MCF 10A (cell line): ENCODE data around the gene PCNX3. TPM values are rescaled to one million over a fixed set of nuclear protein-coding genes. Genes with fewer than 3 reads are reported as not detected.
A peak's percentile ranks its signal among the peaks of the same experiment; 100 is the strongest.
"Not testable (repeated sequence)": the region's sequence is repeated elsewhere in the genome, so short reads cannot be mapped to it uniquely, and the experiment has no call there.

Source experiments
- BruUV-seq: library from RNA; stranded (reverse); fragments of 400-500 nt; replicated peaks from 2 replicates; lab custom pipeline; 2021; lab: Mats Ljungman, UMichigan
- CTCF ChIA-PET: fragments of 300-600 bp; sonication (Branson Sonifier 250); formaldehyde crosslinking; extraction: SDS; loops from one replicate; lab custom pipeline; 2021; ENCODE audit warnings: antibody characterized with exemption, inconsistent platforms; lab: Yijun Ruan, JAX
- POLR2A ChIA-PET: fragments of 300-600, 350-650 bp; sonication (Branson Sonifier 250); formaldehyde crosslinking; extraction: SDS; loops from one replicate; lab custom pipeline; 2020; ENCODE audit warnings: antibody characterized with exemption, inconsistent platforms; lab: Yijun Ruan, JAX
- DNase-seq: peaks from one replicate; pipeline ENCODE4 v3.0.0-alpha.2; 2018; ENCODE audit not compliant: unreplicated experiment
- H3K27ac Mint-ChIP-seq: one replicate; pipeline ENCODE4 v1.8.0; 2022; ENCODE audit warnings: mild to moderate bottlenecking, low read depth, mixed read lengths; ENCODE audit not compliant: unreplicated experiment
- H3K27me3 Mint-ChIP-seq: one replicate; pipeline ENCODE4 v1.8.0; 2022; ENCODE audit warnings: mixed read lengths; ENCODE audit not compliant: insufficient read depth, unreplicated experiment
- H3K36me3 Mint-ChIP-seq: one replicate; pipeline ENCODE4 v1.8.0; 2022; ENCODE audit warnings: mild to moderate bottlenecking, moderate library complexity, mixed read lengths; ENCODE audit not compliant: insufficient read depth, unreplicated experiment
- H3K4me1 Mint-ChIP-seq: one replicate; pipeline ENCODE4 v1.8.0; 2022; ENCODE audit warnings: mixed read lengths; ENCODE audit not compliant: insufficient read depth, unreplicated experiment
- H3K4me3 Mint-ChIP-seq: one replicate; pipeline ENCODE4 v1.8.0; 2022; ENCODE audit warnings: mild to moderate bottlenecking, moderate library complexity, mixed read lengths; ENCODE audit not compliant: unreplicated experiment
- H3K9me3 Mint-ChIP-seq: one replicate; pipeline ENCODE4 v1.8.0; 2022; ENCODE audit warnings: mixed read lengths; ENCODE audit not compliant: unreplicated experiment
- CTCF ChIP-seq: fragments of 200-600 bp; IDR thresholded peaks from one replicate; pipeline ENCODE4 v1.8.0; 2022; ENCODE audit warnings: antibody characterized with exemption, mild to moderate bottlenecking; ENCODE audit not compliant: unreplicated experiment
- intact Hi-C: fragments of 100-400 bp; cut with micrococcal nuclease; formaldehyde crosslinking; loops from 2 replicates; pipeline ENCODE4 v1.14.1; 2022
- total RNA-seq: library from RNA; stranded (reverse); gene quantifications from 2 replicates; pipeline ENCODE4 v1.2.3, GENCODE V29; 2022

PCNX3 gene
- total RNA-seq, 1 experiment from 2014 or later, result 40.9 TPM

GRCh38 chr11:65637794-65638419 is 22.3 kb downstream of the PCNX3 start, which contains the start of gene SIPA1:
Gene SIPA1, plus strand, starts transcription at chr11:65638101. Its CDS starts 2,821 bp downstream, at chr11:65640922.
- POLR2A ChIA-PET, result interaction anchor here (1.1 to 2.5 kb wide), 5 partner anchors 12 to 65 kb away, joined by 3 to 12 read pairs (median 7); partner anchors contain the start of gene RELA
- no peaks in the 10 kb centered on the region for H3K27me3 Mint-ChIP-seq
- no peak within 1 kb of the TSS for H3K27ac Mint-ChIP-seq

DNA sequence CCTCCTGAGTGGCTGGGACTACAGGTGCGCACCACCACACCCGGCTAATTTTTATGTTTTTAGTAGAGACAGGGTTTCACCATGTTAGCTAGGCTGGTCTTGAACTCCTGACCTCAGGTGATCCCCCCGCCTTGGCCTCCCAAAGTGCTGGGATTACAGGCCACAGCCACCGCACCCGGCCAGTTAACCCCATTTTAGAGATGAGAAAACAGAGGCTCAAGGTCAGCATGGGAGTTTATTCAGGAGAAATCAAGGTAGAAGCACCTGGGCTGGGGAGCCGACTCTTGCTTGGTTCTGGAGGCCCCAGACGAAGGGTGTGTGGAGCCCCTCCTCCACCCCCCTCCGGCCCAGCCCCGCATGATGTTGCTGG is 23.6 kb downstream of the PCNX3 start:
- peaks cover 12% of the 10 kb centered on the region for H3K4me1 Mint-ChIP-seq
- peak overlapping the region; percentile 71 for H3K4me3 Mint-ChIP-seq
- ChIA-PET POLR2A (interaction anchor here (1.0 to 2.5 kb wide), 4 partner anchors 9 to 24 kb away, joined by 3 to 9 read pairs (median 6); partner anchors contain the start of gene PCNX3), CTCF (interaction anchor here (0.7 kb wide), 1 partner anchor 189 kb away, joined by 3 read pairs; no protein-coding TSS in a partner anchor)
- peaks cover 30% of the 10 kb centered on the region for H3K36me3 Mint-ChIP-seq
- intact Hi-C loops, DNase-seq, H3K27me3 Mint-ChIP-seq, H3K9me3 Mint-ChIP-seq, H3K27ac Mint-ChIP-seq, BruUV-seq: not testable (repeated sequence)

More at GRCh38 chr11:65637794-65638419, 22.3 kb downstream of the PCNX3 start, which contains the start of gene SIPA1:
- BruUV-seq, result no TSS peak
- intact Hi-C loops, result no loop called here
- peak within 1 kb of the TSS; percentile 71 for H3K4me3 Mint-ChIP-seq
- peak; percentile 20 for TF ChIP-seq CTCF
- no peaks in the 10 kb centered on the region for H3K9me3 Mint-ChIP-seq
- CTCF ChIA-PET, result interaction anchor here (0.6 to 0.8 kb wide), 3 partner anchors 21 to 713 kb away, joined by 3 to 4 read pairs (median 3); no protein-coding TSS in a partner anchor
- peaks cover 6% of the 10 kb centered on the region for H3K4me1 Mint-ChIP-seq
- DNase-seq, result peak; percentile 75
- H3K36me3 Mint-ChIP-seq, result peaks cover 39% of the 10 kb centered on the region

DNA sequence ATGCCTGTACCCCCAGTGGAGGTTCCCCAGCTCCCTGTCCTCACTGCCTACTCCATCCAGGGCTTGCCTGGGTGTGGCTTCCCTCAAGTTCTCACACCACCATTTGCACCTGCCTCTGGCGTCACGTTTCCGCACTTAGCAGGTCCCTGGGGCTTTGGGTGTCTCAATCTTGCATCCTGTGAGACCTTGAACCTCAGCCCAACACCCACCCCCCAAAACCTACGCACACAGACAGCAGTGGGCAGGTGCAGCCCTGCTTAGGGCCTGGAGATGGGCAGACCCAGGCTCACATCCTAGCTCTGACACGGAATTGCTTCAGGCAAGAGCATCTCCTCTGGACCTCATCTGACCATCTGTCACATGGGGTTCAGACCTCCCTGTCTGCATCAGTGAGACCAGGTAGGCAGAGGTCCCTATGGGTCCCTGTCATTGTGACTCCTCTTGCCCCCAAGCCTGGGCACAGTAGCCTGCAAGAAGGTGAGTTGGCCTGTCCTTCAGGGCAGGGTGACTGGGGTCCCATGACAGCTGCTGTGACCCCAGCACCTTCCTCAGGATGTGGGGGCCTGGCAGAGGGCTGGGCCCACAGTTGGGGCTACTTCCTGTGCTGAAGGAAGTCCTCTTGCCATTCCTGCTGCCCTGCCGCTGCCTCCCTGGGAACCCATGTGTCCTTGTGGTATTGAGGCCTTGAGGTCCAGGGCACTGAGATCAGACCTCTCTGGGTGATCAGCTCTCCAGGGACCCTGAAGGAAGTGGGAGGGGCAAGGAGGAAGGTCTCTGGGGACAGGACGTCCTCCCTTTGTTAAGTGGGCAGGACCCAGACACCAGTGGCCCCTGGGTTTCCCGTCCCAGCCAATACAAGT is 24.3 kb downstream of the PCNX3 start:
- DNase-seq, result no peak
- H3K4me3 Mint-ChIP-seq, result no peak overlapping the region
- H3K9me3 Mint-ChIP-seq, result no peaks in the 10 kb centered on the region
- peaks cover 12% of the 10 kb centered on the region for H3K4me1 Mint-ChIP-seq
- intact Hi-C loops, result no loop called here
- no TSS peak for BruUV-seq
- TF ChIP-seq CTCF, result no peak
- CTCF ChIA-PET, result interaction anchor here (0.7 kb wide), 1 partner anchor 188 kb away, joined by 3 read pairs; no protein-coding TSS in a partner anchor
- H3K27me3 Mint-ChIP-seq, result no peaks in the 10 kb centered on the region
- no peak overlapping the region for H3K27ac Mint-ChIP-seq
- H3K36me3 Mint-ChIP-seq, result peaks cover 24% of the 10 kb centered on the region
- POLR2A ChIA-PET, result interaction anchor here (0.6 to 1.3 kb wide), 3 partner anchors 8 to 19 kb away, joined by 3 to 7 read pairs (median 3); no protein-coding TSS in a partner anchor

DNA sequence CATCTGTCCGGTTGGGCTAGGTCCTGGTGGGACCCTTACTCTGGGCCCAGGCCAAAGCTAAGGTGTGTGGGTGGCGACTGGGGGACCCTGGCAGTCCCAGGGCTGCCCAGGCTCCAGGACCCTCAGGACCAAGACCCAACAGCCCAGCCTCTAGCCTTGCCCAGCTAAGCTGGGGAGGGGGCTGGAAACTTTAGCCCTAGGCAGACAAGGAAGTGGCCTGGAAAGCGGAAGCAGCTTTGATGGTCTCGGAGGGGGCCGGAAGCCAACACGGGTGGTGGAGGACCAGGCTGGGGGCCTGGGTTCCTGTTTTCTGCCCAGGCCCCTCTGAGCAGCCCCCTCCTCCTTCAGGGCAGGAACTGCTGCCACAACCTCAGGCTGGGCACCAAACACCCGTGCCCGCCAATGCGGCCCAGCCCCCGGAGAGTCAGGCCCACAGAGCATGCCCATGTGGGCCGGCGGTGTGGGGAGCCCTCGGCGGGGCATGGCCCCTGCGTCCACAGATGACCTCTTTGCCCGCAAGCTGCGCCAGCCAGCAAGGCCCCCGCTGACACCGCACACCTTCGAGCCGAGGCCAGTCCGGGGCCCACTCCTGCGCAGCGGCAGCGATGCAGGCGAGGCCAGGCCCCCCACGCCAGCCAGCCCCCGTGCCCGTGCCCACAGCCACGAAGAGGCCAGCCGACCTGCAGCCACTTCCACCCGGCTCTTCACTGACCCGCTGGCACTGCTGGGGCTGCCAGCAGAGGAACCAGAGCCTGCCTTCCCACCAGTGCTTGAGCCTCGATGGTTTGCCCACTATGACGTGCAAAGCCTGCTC is 25.1 kb downstream of the PCNX3 start:
- Mint-ChIP-seq H3K27ac (no peak overlapping the region), H3K36me3 (peaks cover 16% of the 10 kb centered on the region), H3K4me1 (peaks cover 12% of the 10 kb centered on the region), H3K9me3 (no peaks in the 10 kb centered on the region), H3K4me3 (no peak overlapping the region), H3K27me3 (no peaks in the 10 kb centered on the region)
- intact Hi-C loops, result no loop called here
- no peak for TF ChIP-seq CTCF
- POLR2A ChIA-PET, result no interaction called here
- DNase-seq, result no peak
- CTCF ChIA-PET, result no interaction called here
- BruUV-seq, result no TSS peak
